Measurements from ENCODE around the gene CDV3. TPM values are rescaled to one million over a fixed set of nuclear protein-coding genes. Genes with fewer than 3 reads are reported as not detected.

Gene CDV3
- total RNA-seq, 1 donor from 2014 or later = 90.2 TPM

DNA sequence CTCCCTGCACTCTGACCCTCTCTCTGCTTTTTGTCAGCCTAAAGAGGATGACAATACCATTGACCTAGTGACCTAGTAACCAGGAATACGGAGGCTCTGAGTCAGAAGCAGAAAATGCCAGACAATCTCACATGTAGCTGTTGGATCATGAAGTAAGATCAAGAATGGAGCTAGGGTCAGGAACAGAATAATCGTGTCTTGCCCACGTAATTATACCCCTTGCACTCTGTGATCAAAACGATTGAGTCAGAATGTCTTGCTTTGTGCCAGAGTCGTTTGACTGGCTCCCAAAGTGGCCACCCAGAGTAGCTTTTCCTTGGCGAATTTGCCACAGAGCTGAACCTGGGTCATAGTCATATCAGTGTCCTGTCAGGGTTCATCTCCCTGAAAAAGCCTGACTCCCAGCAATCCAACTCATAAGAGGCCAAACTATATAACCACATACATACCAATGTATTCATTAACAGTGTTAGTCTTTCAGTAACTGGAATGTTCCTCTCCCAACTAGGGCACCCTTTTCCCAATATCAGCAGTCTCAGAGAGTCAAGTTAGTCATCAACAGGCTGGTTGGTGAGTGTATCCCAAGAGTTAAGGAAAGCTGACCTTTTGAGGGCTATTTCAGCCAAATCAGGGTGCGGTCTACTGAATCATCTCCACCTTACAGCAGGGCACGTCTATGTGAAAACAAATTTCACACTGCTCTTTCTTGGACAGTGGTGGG lies 5.0 kb upstream of the CDV3 start:
- no peak for DNase-seq

DNA sequence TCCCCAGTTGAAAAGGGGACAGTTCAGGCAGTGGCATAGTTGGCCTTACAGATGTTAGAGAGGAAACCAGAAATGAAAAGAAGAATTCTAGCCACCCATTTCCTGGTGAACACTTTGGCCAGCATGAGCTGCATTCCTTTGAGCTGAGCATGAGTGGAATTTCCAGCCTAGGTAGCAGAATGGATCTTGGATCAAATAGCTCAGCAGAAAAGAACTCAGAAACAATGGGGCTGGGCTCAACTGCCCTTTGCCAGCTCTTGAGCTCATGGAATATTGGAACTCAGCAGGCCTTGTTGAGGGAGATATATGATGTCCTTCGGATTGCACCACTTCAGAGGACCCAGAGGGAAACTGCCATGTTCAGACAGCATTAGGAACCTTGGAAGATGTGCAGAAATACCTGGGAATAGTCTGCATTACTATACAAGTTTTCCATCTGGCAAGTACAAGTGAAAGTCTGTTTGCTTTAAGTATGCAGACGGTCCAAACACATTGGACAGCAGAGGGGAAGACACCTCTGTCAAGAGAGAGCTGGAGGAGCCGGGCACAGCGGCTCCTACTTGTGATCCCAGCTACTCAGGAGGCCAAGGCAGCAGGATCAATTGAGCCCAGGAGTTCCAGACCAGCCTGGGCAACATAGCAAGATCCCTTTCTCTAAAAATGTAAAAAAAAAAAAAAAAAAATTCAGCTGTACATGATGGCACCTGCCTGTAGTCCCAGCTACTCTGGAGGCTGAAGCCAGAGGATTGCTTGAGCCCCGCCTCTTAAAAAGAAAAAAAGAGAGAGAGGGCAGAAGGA lies 3.1 kb upstream of the CDV3 start:
- DNase-seq = no peak

DNA sequence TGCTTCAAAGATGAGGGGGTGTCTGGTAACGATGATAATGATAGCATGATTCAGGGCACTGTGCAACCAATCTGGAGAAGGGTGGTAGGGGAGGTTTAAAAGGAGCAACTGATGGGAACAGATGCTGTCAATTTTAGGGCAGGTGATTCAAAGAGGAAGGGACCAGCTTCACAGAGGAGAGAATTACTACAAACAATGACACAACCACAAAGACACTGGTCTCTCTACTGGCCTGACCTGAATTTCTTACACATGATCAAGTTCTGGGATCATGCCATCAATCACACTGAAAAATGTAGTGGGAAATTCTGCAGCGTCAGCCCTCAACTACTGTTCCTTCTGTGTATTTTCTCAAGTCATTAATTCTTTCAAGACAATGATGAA lies 2.6 kb upstream of the CDV3 start:
- no peak for DNase-seq

DNA sequence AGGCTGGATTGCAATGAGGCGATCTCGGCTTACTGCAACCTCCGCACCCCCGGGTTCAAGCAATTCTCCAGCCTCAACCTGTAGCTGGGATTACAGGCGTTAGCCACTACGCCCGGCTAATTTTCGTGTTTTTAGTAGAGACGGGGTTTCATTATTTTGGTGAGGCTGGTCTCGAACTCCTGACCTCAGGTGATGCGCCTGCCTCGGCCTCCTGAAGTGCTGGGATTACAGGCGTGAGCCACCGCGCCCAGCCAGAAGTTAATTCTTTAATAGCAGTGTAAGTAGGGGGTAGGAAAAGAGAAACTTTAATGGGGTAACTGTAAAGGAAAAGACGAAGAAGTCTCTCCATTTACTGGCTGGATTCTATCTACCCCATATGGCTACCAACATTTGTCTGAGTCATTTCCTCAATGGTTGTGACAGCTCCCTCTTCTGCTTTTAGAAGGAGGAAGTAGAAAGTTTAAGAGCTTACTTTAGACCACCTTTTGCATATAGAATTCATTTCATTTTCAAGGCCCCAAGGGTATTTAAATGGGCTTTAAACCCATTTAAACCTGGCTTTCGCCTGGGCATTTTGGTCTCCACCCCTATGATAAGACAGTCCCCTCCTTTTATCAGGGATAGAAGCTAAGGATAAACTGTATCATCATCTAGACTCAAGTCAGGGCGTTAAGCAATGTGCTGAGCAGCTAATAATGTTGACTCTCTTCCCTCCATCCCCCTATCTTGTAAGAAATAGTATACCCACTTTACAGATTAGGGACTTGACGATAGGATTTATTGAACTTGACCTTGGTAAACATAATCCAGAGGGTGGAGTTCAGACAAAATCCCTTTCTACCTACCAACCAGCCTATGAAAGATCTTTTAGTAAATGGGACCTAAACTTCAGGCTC lies 1.1 kb upstream of the CDV3 start:
- DNase-seq = no peak

DNA sequence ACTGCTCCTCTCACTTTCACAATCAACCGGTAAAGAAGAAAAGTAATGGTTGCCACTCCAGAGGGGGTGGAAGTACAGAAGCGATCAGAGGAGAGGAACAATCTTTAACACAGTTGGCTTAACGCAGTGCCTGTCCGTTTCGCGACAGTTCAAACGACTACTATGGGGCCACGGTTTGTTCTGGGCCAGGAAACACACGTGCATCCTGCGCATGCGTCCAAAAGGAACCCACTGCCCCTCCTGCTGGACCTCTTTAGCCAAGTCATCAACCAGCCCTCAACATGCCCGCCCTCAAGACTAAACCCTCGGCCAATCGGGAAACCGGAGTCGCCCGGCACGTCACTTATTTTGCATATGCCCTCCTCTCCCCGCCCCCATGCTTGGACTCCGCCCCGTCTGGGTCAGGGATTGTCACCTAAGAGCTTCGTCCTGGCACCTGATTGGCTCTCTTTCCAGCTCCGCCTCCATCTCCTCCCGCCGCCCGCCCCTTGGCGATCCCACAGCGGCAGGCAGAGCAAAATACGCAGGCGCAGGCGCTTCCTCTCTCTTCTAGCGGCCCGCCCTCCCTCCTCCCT lies 345 bp upstream of the CDV3 start:
- no peak for DNase-seq

DNA sequence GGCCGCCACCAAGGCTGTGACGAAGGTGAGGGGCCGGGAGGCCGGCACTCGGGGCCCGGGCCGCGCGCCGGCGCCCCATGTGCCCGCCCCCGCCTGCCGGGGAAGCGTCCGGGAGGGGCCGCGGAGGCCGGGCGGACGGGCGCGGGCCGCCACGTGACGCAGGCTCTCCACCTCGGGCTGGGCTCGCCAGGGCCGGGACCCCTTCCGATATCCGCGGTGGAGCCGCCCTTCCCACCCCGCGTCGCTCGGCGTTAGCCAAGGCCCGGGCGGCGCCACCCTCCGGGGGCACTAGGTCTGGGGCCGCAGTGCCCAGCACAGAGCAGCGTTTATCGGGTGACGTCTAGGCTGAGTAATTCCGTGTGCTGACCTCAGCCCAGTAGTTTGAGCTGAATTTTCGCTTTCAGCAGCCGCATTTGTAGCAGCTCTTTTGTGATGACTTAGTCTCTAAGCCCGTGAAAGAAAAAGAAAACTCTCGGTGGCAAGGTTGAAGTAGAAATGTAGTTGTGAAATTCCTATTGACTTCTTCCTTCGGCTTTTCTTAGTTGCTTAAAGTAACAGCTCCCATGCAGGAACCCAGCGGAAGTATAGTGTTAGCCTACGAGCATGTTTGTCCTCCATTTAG lies 885 bp downstream of the CDV3 start:
- no peak for DNase-seq

DNA sequence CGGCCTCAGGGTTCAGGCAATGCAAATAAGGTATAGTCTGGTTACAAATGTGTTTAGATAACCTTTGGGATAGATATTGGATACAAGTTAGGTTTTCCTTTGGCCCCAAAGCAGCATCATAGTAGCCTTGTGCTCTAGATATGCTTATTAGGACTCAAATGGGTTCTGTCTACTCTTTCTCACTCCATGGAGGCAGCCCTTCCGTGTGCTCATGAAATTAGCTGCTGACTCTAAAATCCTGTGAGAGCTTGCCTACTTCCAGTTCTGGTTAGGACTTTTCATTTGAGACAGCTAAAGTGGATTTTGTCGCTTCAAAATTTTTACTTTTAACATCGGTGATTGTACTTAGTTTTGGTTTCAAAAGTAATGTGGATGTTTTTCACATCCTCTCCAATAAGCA lies 1.6 kb downstream of the CDV3 start:
- DNase-seq = no peak

DNA sequence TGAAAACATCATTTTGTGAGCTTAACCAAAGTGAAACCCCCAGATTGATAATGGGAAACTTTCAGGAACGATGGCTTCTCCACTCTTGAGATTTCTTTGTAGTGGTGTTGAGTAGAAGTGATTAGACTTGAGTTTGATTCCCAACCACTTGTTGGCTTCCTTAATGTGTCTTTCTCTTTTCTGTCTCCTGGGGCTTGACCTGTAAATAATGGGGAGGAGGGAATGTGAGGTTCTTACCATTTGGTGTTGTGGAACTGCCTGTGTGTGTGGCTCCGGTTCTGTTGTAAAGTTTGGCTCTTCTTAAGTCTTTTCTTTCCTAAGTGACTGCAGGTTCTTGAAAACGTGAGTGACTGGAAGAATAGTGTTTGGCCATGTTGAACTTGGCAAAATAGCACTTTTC lies 2.7 kb downstream of the CDV3 start:
- no peak for DNase-seq

DNA sequence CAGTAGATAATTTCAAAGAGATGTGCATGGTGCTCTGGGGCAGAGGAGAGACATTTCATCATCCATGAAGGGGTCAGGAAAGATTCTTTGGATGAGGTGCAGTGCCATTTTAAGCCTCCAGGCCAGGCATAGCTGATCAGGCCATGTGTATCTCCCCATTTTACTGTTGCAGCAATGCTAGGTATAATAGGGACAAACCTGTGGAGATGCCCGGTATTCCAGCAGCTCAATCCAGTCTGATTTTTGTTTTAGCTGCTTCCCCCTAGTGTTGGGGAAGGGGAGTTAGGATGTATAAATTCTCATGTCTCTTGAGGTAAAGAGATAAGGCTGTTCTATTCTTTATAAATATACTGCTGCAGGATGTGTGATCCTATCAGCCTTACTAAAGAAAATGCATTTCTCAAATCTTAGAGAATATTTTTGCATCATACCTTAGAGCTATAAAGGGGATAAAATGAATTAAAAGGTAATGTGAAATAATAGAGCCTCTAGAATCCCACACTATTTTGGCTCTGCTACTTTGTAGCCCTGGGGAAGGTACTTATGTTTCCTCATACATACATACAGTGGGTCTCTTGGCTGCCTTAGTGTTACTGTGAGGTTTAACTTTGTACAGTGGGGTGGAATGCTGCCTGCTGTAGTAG lies 5.2 kb downstream of the CDV3 start:
- DNase-seq = no peak

DNA sequence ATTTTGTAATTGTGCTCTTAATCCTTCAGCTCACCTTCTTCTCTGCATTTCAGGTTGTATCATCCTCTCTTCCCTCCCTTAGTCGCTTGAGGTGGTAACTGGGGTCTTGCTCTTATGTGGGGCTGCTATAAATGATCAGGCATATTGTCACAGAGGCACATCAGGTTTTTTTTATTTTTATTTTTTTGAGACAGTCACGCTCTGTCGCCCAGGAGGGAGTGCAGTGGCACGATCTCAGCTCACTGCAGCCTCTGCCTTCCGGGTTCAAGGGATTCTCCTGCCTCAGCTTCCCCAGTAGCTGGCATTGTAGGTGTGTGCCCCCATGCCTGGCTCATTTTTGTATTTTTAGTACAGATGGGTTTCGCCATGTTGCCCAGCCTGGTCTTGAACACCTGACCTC lies 9.9 kb downstream of the CDV3 start:
- no peak for DNase-seq

DNA sequence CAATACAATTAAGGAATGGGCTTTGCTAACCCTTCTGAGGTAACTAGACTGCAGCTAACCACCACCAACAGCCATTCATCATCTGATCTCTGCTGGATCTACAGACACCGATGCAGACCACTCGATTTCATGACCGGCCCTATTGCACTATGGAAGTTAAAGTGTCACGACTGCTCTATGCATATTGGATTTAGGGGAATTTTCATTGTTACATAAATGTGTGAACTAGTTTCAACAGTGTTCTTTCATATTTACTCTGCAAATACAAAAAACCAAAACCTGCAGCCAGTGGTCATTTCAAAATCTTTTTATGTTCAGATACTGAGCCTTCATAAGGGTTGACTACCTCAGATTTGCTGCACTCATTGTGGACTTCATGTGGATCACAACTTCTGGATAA lies 14.5 kb downstream of the CDV3 start:
- no peak for DNase-seq

DNA sequence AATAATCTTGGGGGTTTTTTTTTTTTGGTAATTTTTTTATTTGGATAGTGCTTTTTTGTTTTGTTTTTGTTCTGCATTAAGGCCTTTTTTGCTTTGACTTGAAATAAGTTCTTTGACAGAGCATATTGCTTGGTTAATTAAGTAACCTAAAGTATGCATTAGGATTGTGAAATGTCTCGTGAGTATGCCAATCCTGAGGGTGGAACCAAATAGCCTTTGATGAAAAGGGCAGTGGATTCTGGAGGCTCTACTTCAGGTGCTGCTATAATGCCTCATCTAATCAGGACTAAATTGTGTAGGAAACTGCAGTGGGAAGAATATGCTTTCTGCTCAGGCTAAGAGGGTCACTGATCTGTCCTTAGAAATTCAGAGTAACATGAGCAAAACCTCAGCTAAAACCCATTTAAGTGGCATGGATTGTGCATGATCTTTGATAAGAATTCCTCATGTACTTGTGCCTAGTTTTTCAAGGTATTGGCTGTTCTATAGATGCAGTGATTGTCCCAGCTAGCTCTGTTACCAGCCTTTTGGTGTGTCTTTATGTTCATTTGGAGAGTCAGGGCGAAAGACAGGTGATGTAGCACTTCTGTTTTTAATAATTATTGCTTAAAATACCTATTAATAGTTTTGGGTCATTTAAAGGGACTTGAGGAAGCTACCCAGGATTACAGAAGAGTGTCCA lies 15.4 kb downstream of the CDV3 start:
- DNase-seq = no peak

DNA sequence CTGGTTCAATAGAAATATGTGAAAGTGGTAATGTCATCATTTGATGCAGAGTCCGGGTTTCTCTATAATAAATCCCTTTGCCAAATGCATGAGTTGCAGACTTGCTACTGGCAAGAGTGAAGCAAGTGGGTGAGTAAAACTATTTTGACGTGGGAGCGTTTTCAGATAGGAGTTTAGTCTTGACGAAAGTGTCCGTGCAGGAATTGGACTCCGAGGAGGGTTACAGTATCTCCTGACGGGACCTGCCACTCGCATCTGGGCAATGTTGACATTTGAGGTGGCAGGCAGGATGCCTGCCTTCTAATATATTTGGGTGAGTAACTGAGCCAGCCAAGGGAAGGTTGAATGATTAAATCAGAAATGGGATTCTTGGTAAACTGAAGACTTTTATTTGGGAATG lies 16.0 kb downstream of the CDV3 start:
- no peak for DNase-seq

DNA sequence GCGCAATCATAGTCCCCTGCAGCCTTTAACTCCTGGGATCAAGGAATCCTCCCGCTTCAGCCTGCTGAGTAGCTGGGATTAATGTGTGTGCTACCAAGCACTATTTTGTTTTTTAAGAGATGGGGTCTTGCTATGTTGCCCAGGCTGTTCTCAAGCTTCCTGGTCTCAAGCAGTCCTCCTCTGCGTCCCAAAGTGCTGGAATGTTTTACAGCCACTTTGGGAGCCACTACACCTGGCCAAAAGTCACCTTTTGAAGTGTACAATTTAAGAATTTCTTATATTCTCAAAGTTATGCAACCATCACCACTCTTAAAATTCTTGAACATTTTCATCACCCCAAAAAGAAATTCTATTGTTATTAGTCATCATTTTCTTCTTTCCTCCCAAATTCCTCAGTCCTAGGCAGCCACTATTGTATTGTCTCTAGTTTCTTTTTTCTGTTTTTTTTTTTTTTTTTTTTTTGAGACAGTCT lies 17.8 kb downstream of the CDV3 start:
- no peak for DNase-seq

DNA sequence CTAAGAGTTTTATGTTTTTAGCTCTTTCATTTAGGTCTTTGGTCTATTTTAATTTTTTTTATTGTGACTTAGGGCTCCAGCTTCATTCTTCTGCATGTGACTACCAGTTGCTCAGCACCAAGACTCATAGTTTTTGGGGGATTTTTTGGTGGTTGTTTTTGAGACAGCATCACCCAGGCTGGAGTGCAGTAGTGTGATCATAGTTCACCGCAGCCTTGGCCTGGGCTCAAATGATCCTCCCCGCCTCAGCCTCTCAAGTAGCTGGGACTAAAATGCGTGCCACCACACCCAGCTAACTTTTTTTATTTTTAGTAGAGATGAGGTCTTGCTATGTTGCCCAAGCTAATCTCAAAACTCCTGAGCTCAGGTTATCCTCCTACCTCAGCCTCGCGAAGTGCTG lies 19.4 kb downstream of the CDV3 start:
- no peak for DNase-seq

DNA sequence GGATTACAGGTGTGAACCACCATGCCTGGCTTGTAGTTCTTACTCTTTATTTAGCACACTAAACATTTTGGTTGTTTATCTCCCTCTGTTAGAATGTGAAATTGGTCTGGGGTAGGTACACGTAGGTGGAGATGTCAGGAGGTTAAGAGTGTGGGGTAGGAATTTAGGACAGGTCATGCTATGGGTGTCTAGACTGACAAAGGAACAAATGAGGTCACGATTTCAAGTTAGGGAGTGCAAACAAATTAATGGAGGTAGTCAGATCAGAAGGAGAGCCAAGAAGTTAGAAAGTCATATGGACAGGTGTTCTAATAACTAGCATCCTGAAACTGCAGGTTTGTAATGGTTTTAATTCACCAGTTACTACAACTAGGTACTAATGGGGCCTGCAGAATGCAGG lies 19.8 kb downstream of the CDV3 start:
- no peak for DNase-seq

DNA sequence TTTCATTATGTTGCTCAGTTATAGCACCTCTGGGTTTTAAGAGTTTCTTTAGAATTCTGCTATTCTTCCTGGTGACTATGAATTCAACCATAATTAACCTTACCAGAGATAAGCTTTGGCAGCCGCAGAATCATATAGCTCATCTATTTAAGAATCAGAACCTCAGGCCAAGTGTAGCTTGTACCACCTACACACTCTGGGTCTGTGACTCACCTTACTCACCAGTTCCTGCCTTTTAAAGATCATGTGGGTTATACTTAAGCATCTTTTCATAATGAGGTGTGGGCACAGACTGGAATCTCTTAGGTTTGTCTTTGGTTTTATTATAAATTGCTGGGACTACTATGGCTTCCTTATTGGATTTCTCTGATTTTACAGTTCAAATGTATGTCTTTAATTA lies 21.9 kb downstream of the CDV3 start:
- DNase-seq = no peak

DNA sequence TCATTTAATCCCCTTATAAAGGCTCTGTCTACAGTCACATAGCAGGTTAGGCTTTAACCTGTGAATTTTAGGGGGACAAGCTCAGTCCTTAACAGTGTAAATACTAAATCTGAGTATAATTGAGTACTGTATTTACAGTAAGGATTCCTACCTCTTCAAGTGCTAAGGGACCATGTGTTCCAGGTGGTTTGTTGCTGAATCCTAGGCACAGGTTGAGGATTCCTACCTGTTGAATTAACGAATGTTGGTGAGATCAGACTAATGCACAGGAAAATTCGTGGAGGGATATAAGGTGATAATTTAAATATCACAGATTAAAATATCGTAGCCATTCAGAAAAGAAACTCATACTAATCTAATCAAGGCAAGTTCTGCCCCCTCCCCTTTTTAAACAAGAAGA lies 24.9 kb downstream of the CDV3 start:
- DNase-seq = no peak

DNA sequence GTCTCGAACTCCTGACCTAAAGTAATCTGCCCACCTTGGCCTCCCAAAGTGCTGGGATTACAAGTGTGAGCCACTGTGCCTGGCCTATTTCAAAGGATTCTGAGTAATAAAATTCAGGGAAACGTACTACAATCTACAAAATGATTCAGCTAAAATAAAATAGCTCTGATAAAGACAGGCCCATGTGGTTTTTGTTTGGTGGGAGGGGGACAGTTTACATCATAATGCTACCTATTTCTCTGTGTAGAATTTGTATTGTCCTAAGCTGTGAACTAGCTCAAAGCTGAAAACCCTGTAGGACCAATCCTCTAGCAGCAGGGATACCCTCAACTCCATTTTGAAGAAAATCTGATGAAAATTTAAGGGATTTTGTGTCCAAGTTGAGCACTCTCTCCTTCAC lies 25.8 kb downstream of the CDV3 start:
- no peak for DNase-seq

DNA sequence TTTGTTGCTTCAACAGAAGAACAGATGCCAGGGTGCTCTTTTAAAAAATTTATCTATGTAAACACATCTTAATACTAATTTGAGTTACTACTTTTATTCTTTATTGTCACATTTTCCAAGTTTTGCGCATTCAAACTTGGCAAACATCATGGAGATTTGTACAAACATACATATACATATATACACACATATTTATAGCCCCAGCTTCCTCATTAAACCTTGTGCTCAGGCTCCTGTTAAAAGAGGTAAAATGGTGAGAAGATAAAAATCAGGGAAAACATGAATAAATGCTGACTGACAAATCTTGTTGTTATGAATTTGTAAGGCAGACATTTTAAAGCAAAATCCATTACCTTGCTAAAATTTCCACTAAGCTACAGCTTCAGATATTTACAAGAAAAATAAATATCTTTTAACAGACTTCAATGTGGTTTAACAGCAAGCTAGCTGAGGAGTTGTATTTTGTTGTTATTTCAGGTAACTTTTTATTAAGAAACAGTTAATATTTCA lies 27.1 kb downstream of the CDV3 start:
- DNase-seq = no peak

DNA sequence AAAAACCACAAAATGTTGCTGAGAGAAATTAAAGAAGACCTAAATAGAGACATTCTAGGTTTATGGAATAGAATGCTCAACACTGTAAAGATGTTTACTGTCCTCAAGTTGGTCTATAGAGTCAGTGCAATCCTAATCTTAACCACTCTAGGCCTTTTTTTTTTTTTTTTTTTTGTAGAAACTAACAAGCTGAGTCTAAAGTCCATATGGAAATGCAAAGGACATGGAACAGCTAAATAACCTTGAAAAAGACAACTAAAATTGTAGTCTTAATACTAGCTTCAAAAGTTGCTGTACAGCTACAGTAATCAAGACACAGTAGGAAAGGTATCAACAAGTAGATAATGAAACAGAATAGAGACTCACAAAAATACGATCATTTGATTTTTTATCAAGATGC lies 32.9 kb downstream of the CDV3 start:
- no peak for DNase-seq
